ENCODE data around the gene C5orf47.

The C5orf47 gene

GRCh38 chr5:173954671-173955521 is 34.1 kb upstream of the C5orf47 start:
- no peaks in the 10 kb centered on the region for H3K27me3 ChIP-seq (ENCODE audit: control insufficient read depth, insufficient read depth, low read length)
- no peaks in the 10 kb centered on the region for H3K9me3 ChIP-seq (ENCODE audit: control insufficient read depth, insufficient read depth, low read length)
- H3K27ac ChIP-seq (ENCODE audit: low read length) = no peak overlapping the region
- H3K4me3 ChIP-seq (ENCODE audit: low read length) = no peak overlapping the region
- no CpG with 5 or more reads among the region's 6 CpGs for WGBS (ENCODE audit: insufficient coverage, insufficient read length)
- no peaks in the 10 kb centered on the region; the same call in 1 of the 2 replicates for H3K36me3 ChIP-seq (ENCODE audit: control insufficient read depth, insufficient read depth, low read length)
- no peak for DNase-seq (ENCODE audit: low read depth, low spot score)
- H3K4me1 ChIP-seq (ENCODE audit: control insufficient read depth, insufficient read depth, low read length) = no peaks in the 10 kb centered on the region

- WGBS (ENCODE audit: insufficient coverage, insufficient read length) = no CpG with 5 or more reads among the region's 2 CpGs
- Histone ChIP-seq H3K9me3 (ENCODE audit: control insufficient read depth, insufficient read depth, low read length) (no peaks in the 10 kb centered on the region), H3K4me3 (ENCODE audit: low read length) (no peak overlapping the region), H3K27me3 (ENCODE audit: control insufficient read depth, insufficient read depth, low read length) (no peaks in the 10 kb centered on the region), H3K36me3 (ENCODE audit: control insufficient read depth, insufficient read depth, low read length) (no peaks in the 10 kb centered on the region), H3K27ac (ENCODE audit: low read length) (no peak overlapping the region), H3K4me1 (ENCODE audit: control insufficient read depth, insufficient read depth, low read length) (peaks cover 6% of the 10 kb centered on the region)
- DNase-seq (ENCODE audit: low read depth, low spot score) = no peak
Observed at GRCh38 chr5:173960986-173961385, 28.0 kb upstream of the C5orf47 start.

- H3K36me3 ChIP-seq (ENCODE audit: control insufficient read depth, insufficient read depth, low read length) = no peaks in the 10 kb centered on the region
- DNase-seq (ENCODE audit: low read depth, low spot score) = no peak
- no peaks in the 10 kb centered on the region for H3K27me3 ChIP-seq (ENCODE audit: control insufficient read depth, insufficient read depth, low read length)
- H3K4me1 ChIP-seq (ENCODE audit: control insufficient read depth, insufficient read depth, low read length) = peaks cover 6% of the 10 kb centered on the region
- no peak overlapping the region for H3K27ac ChIP-seq (ENCODE audit: low read length)
- no peaks in the 10 kb centered on the region for H3K9me3 ChIP-seq (ENCODE audit: control insufficient read depth, insufficient read depth, low read length)
- WGBS (ENCODE audit: insufficient coverage, insufficient read length) = no CpG with 5 or more reads among the region's 1 CpG
- H3K4me3 ChIP-seq (ENCODE audit: low read length) = no peak overlapping the region
Observed at GRCh38 chr5:173961418-173961817, 27.6 kb upstream of the C5orf47 start.

GRCh38 chr5:173962436-173962972 is 26.5 kb upstream of the C5orf47 start:
- Histone ChIP-seq H3K27me3 (ENCODE audit: control insufficient read depth, insufficient read depth, low read length) (no peaks in the 10 kb centered on the region), H3K27ac (ENCODE audit: low read length) (no peak overlapping the region), H3K9me3 (ENCODE audit: control insufficient read depth, insufficient read depth, low read length) (no peaks in the 10 kb centered on the region), H3K36me3 (ENCODE audit: control insufficient read depth, insufficient read depth, low read length) (no peaks in the 10 kb centered on the region), H3K4me3 (ENCODE audit: low read length) (no peak overlapping the region), H3K4me1 (ENCODE audit: control insufficient read depth, insufficient read depth, low read length) (peaks cover 6% of the 10 kb centered on the region)
- WGBS (ENCODE audit: insufficient coverage, insufficient read length) = no CpG with 5 or more reads among the region's 3 CpGs
- no peak for DNase-seq (ENCODE audit: low read depth, low spot score)

GRCh38 chr5:173963182-173963838 is 25.7 kb upstream of the C5orf47 start:
- no peak for DNase-seq (ENCODE audit: low read depth, low spot score)
- no peak overlapping the region for H3K4me3 ChIP-seq (ENCODE audit: low read length)
- H3K36me3 ChIP-seq (ENCODE audit: control insufficient read depth, insufficient read depth, low read length) = no peaks in the 10 kb centered on the region
- H3K27me3 ChIP-seq (ENCODE audit: control insufficient read depth, insufficient read depth, low read length) = no peaks in the 10 kb centered on the region
- H3K4me1 ChIP-seq (ENCODE audit: control insufficient read depth, insufficient read depth, low read length) = peaks cover 6% of the 10 kb centered on the region
- H3K27ac ChIP-seq (ENCODE audit: low read length) = no peak overlapping the region
- H3K9me3 ChIP-seq (ENCODE audit: control insufficient read depth, insufficient read depth, low read length) = no peaks in the 10 kb centered on the region
- WGBS (ENCODE audit: insufficient coverage, insufficient read length) = no CpG with 5 or more reads among the region's 10 CpGs

- Histone ChIP-seq H3K27me3 (ENCODE audit: control insufficient read depth, insufficient read depth, low read length) (no peaks in the 10 kb centered on the region), H3K4me1 (ENCODE audit: control insufficient read depth, insufficient read depth, low read length) (peaks cover 7% of the 10 kb centered on the region), H3K27ac (ENCODE audit: low read length) (no peak overlapping the region), H3K36me3 (ENCODE audit: control insufficient read depth, insufficient read depth, low read length) (no peaks in the 10 kb centered on the region), H3K4me3 (ENCODE audit: low read length) (no peak overlapping the region), H3K9me3 (ENCODE audit: control insufficient read depth, insufficient read depth, low read length) (no peaks in the 10 kb centered on the region)
- DNase-seq (ENCODE audit: low read depth, low spot score) = no peak
- no CpG with 5 or more reads among the region's 19 CpGs for WGBS (ENCODE audit: insufficient coverage, insufficient read length)
Observed at GRCh38 chr5:173963867-173964441, 25.0 kb upstream of the C5orf47 start.

- no peaks in the 10 kb centered on the region for H3K36me3 ChIP-seq (ENCODE audit: control insufficient read depth, insufficient read depth, low read length)
- H3K27me3 ChIP-seq (ENCODE audit: control insufficient read depth, insufficient read depth, low read length) = no peaks in the 10 kb centered on the region
- no peak overlapping the region for H3K4me3 ChIP-seq (ENCODE audit: low read length)
- no peak overlapping the region for H3K27ac ChIP-seq (ENCODE audit: low read length)
- H3K4me1 ChIP-seq (ENCODE audit: control insufficient read depth, insufficient read depth, low read length) = peaks cover 11% of the 10 kb centered on the region
- DNase-seq (ENCODE audit: low read depth, low spot score) = no peak
- WGBS (ENCODE audit: insufficient coverage, insufficient read length) = no CpG with 5 or more reads among the region's 1 CpG
- no peaks in the 10 kb centered on the region for H3K9me3 ChIP-seq (ENCODE audit: control insufficient read depth, insufficient read depth, low read length)
Observed at GRCh38 chr5:173964506-173964905, 24.5 kb upstream of the C5orf47 start.

- Histone ChIP-seq H3K4me1 (ENCODE audit: control insufficient read depth, insufficient read depth, low read length) (peaks cover 15% of the 10 kb centered on the region), H3K36me3 (ENCODE audit: control insufficient read depth, insufficient read depth, low read length) (no peaks in the 10 kb centered on the region), H3K27me3 (ENCODE audit: control insufficient read depth, insufficient read depth, low read length) (no peaks in the 10 kb centered on the region), H3K4me3 (ENCODE audit: low read length) (no peak overlapping the region), H3K27ac (ENCODE audit: low read length) (no peak overlapping the region), H3K9me3 (ENCODE audit: control insufficient read depth, insufficient read depth, low read length) (no peaks in the 10 kb centered on the region)
- DNase-seq (ENCODE audit: low read depth, low spot score) = no peak
- no CpG with 5 or more reads among the region's 4 CpGs for WGBS (ENCODE audit: insufficient coverage, insufficient read length)
Observed at GRCh38 chr5:173967241-173967640, 21.7 kb upstream of the C5orf47 start.

GRCh38 chr5:173968154-173968797 is 20.7 kb upstream of the C5orf47 start:
- H3K36me3 ChIP-seq (ENCODE audit: control insufficient read depth, insufficient read depth, low read length) = no peaks in the 10 kb centered on the region
- H3K4me3 ChIP-seq (ENCODE audit: low read length) = no peak overlapping the region
- no CpG with 5 or more reads among the region's 9 CpGs for WGBS (ENCODE audit: insufficient coverage, insufficient read length)
- no peak overlapping the region for H3K27ac ChIP-seq (ENCODE audit: low read length)
- DNase-seq (ENCODE audit: low read depth, low spot score) = no peak
- peaks cover 10% of the 10 kb centered on the region for H3K4me1 ChIP-seq (ENCODE audit: control insufficient read depth, insufficient read depth, low read length)
- H3K27me3 ChIP-seq (ENCODE audit: control insufficient read depth, insufficient read depth, low read length) = no peaks in the 10 kb centered on the region
- H3K9me3 ChIP-seq (ENCODE audit: control insufficient read depth, insufficient read depth, low read length) = no peaks in the 10 kb centered on the region

Measured in iPS DF 6.9 (cell line).